Activated B cell treated with CpG ODN at 0.5 μM for 24 hours (primary cell): ENCODE measurements around the gene STMND1. TPM values are rescaled to one million over a fixed set of nuclear protein-coding genes. Genes with fewer than 3 reads are reported as not detected.

Source experiments
- ATAC-seq: fragments of 200-7000 bp; cut with Tn5 transposase; one replicate; pipeline ENCODE4 v1.10.0; 2021; ENCODE audit warnings: low read depth, mild to moderate bottlenecking, moderate library complexity
- CTCF ChIA-PET: fragments of 350-600 bp; sonication (Branson Sonifier 250); formaldehyde crosslinking; loops from one replicate; lab custom pipeline; 2021; ENCODE audit warnings: antibody characterized with exemption; lab: Charles Lee
- POLR2A ChIA-PET: fragments of 350-600 bp; sonication (Branson Sonifier 250); formaldehyde crosslinking; loops from one replicate; lab custom pipeline; 2021; ENCODE audit warnings: antibody characterized with exemption; lab: Charles Lee
- DNase-seq: peaks from one replicate; pipeline ENCODE4 v3.0.0; 2022
- H3K27ac Mint-ChIP-seq: one replicate; pipeline ENCODE4 v1.8.0; 2020; ENCODE audit warnings: mixed read lengths
- H3K27me3 Mint-ChIP-seq: one replicate; pipeline ENCODE4 v1.8.0; 2021; ENCODE audit warnings: mixed read lengths
- H3K36me3 Mint-ChIP-seq: one replicate; pipeline ENCODE4 v1.8.0; 2021; ENCODE audit warnings: low read depth, mixed read lengths
- H3K4me1 Mint-ChIP-seq: one replicate; pipeline ENCODE4 v1.8.0; 2021; ENCODE audit warnings: mixed read lengths
- H3K4me3 Mint-ChIP-seq: one replicate; pipeline ENCODE4 v1.8.0; 2020; ENCODE audit warnings: mild to moderate bottlenecking, mixed read lengths
- H3K9me3 Mint-ChIP-seq: one replicate; pipeline ENCODE4 v1.8.0; 2020; ENCODE audit warnings: mixed read lengths
- CTCF ChIP-seq: fragments of 200-600 bp; IDR thresholded peaks from one replicate; pipeline ENCODE4 v1.8.0; 2022; ENCODE audit warnings: antibody characterized with exemption, mild to moderate bottlenecking
- intact Hi-C: fragments of 100-400 bp; cut with micrococcal nuclease; formaldehyde crosslinking; loops from one replicate; pipeline ENCODE4 v1.15.1; 2024
- total RNA-seq: library from RNA; stranded (reverse); gene quantifications from 2 replicates; pipeline ENCODE4 v1.2.3, GENCODE V29; 2022

Gene STMND1
- total RNA-seq, 1 donor from 2014 or later, result not detected

DNA sequence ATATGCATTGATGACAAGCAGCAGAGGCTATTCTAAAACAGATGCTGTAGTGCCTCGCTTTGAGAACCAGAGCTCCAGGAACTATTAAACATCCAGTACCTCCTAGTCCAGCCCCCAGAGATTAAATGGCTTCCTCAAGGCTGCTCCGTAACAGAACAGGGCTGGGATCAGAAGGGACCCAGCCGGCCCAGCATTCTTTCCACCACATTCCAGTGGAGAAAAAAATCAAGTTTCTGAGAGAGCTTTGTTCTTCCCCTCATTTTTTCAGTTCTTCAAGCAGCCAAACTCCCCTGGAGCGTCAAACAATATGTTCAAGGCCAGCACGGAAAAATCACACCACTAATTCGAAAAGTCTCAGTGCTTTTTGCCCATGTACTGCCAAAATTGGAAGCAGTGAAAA lies 5.8 kb upstream of the STMND1 start:
- ChIA-PET POLR2A (no interaction called here), CTCF (no interaction called here)
- Mint-ChIP-seq H3K27me3 (peaks cover 24% of the 10 kb centered on the region), H3K27ac (no peak overlapping the region), H3K36me3 (no peaks in the 10 kb centered on the region), H3K4me3 (no peak overlapping the region), H3K9me3 (no peaks in the 10 kb centered on the region), H3K4me1 (no peaks in the 10 kb centered on the region)
- DNase-seq (no peak), ATAC-seq (no peak)
- intact Hi-C loops, result no loop called here
- no peak for TF ChIP-seq CTCF

DNA sequence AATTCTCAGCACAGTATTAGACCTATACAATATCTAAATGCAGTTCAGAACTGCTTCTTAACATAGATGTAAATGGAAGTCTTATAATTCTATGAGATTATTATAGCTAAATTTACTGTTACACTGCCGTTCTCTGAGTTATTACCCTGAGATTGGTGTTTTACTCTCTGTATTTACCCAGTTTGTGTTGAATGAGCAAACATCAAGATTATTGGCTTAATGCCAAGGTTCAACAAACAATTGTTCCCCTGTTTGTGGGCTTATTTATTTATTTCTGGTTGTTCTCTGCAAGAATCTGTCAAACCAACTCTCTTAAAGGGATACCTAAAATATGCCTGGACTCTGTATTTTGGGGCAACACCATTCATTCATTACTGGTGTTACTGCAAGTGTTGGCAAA lies 5.2 kb upstream of the STMND1 start:
- no peak overlapping the region for H3K4me3 Mint-ChIP-seq
- DNase-seq (no peak), ATAC-seq (no peak)
- no peaks in the 10 kb centered on the region for H3K36me3 Mint-ChIP-seq
- intact Hi-C loops, result no loop called here
- peaks cover 4% of the 10 kb centered on the region for H3K4me1 Mint-ChIP-seq
- H3K9me3 Mint-ChIP-seq, result no peaks in the 10 kb centered on the region
- peaks cover 27% of the 10 kb centered on the region for H3K27me3 Mint-ChIP-seq
- ChIA-PET POLR2A (no interaction called here), CTCF (no interaction called here)
- TF ChIP-seq CTCF, result no peak
- no peak overlapping the region for H3K27ac Mint-ChIP-seq

GRCh38 chr6:17097982-17098381 lies 3.9 kb upstream of the STMND1 start:
- no peak for TF ChIP-seq CTCF
- Mint-ChIP-seq H3K9me3 (no peaks in the 10 kb centered on the region), H3K36me3 (no peaks in the 10 kb centered on the region), H3K27ac (no peak overlapping the region), H3K27me3 (peaks cover 37% of the 10 kb centered on the region), H3K4me1 (peaks cover 4% of the 10 kb centered on the region), H3K4me3 (no peak overlapping the region)
- POLR2A ChIA-PET, result no interaction called here
- ATAC-seq (no peak), DNase-seq (no peak)
- intact Hi-C loops, result no loop called here
- CTCF ChIA-PET, result no interaction called here

- POLR2A ChIA-PET, result no interaction called here
- no peak for TF ChIP-seq CTCF
- ATAC-seq, result no peak
These were observed 3.3 kb upstream of the STMND1 start for GRCh38 chr6:17098538-17098937.

GRCh38 chr6:17099401-17100059 lies 2.3 kb upstream of the STMND1 start:
- DNase-seq, result no peak
- no peak for TF ChIP-seq CTCF
- Mint-ChIP-seq H3K27ac (no peak overlapping the region), H3K36me3 (no peaks in the 10 kb centered on the region), H3K9me3 (no peaks in the 10 kb centered on the region), H3K27me3 (peaks cover 36% of the 10 kb centered on the region), H3K4me3 (no peak overlapping the region), H3K4me1 (peaks cover 4% of the 10 kb centered on the region)
- POLR2A ChIA-PET, result no interaction called here
- intact Hi-C loops, result no loop called here
- no peak for ATAC-seq
- CTCF ChIA-PET, result no interaction called here

More at GRCh38 chr6:17098538-17098937, 3.3 kb upstream of the STMND1 start:
- peaks cover 37% of the 10 kb centered on the region for H3K27me3 Mint-ChIP-seq
- no peak overlapping the region for H3K4me3 Mint-ChIP-seq
- peaks cover 4% of the 10 kb centered on the region for H3K4me1 Mint-ChIP-seq
- H3K27ac Mint-ChIP-seq, result no peak overlapping the region
- intact Hi-C loops, result no loop called here
- H3K9me3 Mint-ChIP-seq, result no peaks in the 10 kb centered on the region
- CTCF ChIA-PET, result no interaction called here
- no peak for DNase-seq
- no peaks in the 10 kb centered on the region for H3K36me3 Mint-ChIP-seq
